Transverse colon (tissue), 4 donors: ENCODE data around the gene KAT6B.

Source experiments
- CTCF ChIP-seq, 5 experiments: fragments of 200-600 bp in 3 of 5; fragments of 450-650 bp in 2 of 5; sonication (generic) in 3 of 5; IDR thresholded peaks; 1 replicate in 2 of 5; 2 replicates in 3 of 5; pipeline ENCODE4 v1.5.1; 2016 to 2017; ENCODE audit warnings: antibody characterized with exemption in 5 of 5, inconsistent platforms in 3 of 5, mild to moderate bottlenecking in 2 of 5, moderate library complexity in 1 of 5
- EP300 ChIP-seq: sonication (generic); formaldehyde crosslinking; IDR thresholded peaks from one replicate; pipeline ENCODE4 v1.6.1; 2017; ENCODE audit warnings: antibody characterized with exemption, low read depth
- POLR2AphosphoS5 ChIP-seq, 3 donors: sonication (generic); formaldehyde crosslinking; IDR thresholded peaks; one replicate each; pipeline ENCODE4 v1.6.1; 2016; ENCODE audit warnings: antibody characterized with exemption in 3 of 3

- no peak for TF ChIP-seq CTCF (IDR thresholded peaks at IDR 0.05)
- no peak for TF ChIP-seq POLR2AphosphoS5 (IDR thresholded peaks at IDR 0.05)
- no peak for TF ChIP-seq EP300
Measured at GRCh38 chr10:75079436-75080083, 253.2 kb downstream of the KAT6B start.
